Upper lobe of right lung (tissue), 1 donor: ENCODE results near the gene NME7. TPM values are rescaled to one million over a fixed set of nuclear protein-coding genes. Genes with fewer than 3 reads are reported as not detected.

Experiments
- ATAC-seq: fragments of 200-7000 bp; cut with Tn5 transposase; one replicate; pipeline ENCODE4 v1.9.1; 2020; ENCODE audit warnings: mild to moderate bottlenecking, moderate library complexity
- DNase-seq: peaks from one replicate; pipeline ENCODE4 v3.0.0-alpha.2; 2020
- H3K27ac ChIP-seq: fragments of 200-600 bp; one replicate; pipeline ENCODE4 v1.8.0; 2022
- H3K27me3 ChIP-seq: fragments of 200-600 bp; one replicate; pipeline ENCODE4 v1.8.0; 2022; ENCODE audit warnings: mild to moderate bottlenecking
- H3K36me3 ChIP-seq: fragments of 200-600 bp; one replicate; pipeline ENCODE4 v1.8.0; 2022
- H3K4me1 ChIP-seq: fragments of 200-600 bp; one replicate; pipeline ENCODE4 v1.8.0; 2022
- H3K4me3 ChIP-seq: fragments of 200-600 bp; one replicate; pipeline ENCODE4 v1.8.0; 2022; ENCODE audit warnings: mild to moderate bottlenecking
- H3K9me3 ChIP-seq: fragments of 200-600 bp; one replicate; pipeline ENCODE4 v1.8.0; 2022
- intact Hi-C: fragments of 100-400 bp; cut with DNase I; formaldehyde crosslinking; loops from one replicate; pipeline ENCODE4 v1.11.0; 2022
- total RNA-seq: library from RNA; stranded (reverse); fragmentation: NEBNext Ultra II Directional; extraction: Animal tissue kit (Norgen Biotek cat#: 25700); gene quantifications from one replicate; pipeline ENCODE4 v1.2.1, GENCODE V29; 2021
- TF ChIP-seq, protein P1 (sequence below): fragments of 200-600 bp; IDR thresholded peaks from one replicate; pipeline ENCODE4 v1.8.0; 2022; ENCODE audit warnings: antibody characterized with exemption
- donor health status: DM: no; HTN: yes; CAD: no; lungs with severe emphysema.

The NME7 gene
- total RNA-seq, 1 donor from 2014 or later: 12.1 TPM

DNA sequence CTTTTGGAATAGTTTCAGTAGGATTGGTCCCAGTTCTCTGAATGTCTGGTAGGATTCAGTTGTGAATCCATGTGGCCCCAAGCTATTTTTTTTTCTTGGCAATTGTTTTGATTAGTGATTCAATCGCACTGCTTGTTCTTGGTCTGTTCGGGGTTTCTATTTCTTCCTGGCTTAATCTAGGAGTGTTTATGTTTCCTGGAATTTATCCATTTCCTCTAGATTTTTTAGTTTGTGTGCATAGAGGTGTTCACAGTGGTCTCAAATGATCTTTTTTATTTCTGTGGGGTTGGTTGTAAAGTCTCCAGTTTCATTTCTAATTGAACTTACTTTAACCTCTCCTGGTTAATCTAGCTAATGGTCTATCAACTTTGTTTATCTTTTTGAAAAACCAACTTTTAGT is 117.6 kb downstream of the NME7 start:
- Histone ChIP-seq H3K36me3 (no peaks in the 10 kb centered on the region), H3K9me3 (no peaks in the 10 kb centered on the region), H3K27me3 (no peaks in the 10 kb centered on the region), H3K4me3 (no peak overlapping the region), H3K27ac (no peak overlapping the region), H3K4me1 (no peaks in the 10 kb centered on the region)
- intact Hi-C loops: no loop called here
- no peak for ATAC-seq
- TF ChIP-seq, protein P1, sequence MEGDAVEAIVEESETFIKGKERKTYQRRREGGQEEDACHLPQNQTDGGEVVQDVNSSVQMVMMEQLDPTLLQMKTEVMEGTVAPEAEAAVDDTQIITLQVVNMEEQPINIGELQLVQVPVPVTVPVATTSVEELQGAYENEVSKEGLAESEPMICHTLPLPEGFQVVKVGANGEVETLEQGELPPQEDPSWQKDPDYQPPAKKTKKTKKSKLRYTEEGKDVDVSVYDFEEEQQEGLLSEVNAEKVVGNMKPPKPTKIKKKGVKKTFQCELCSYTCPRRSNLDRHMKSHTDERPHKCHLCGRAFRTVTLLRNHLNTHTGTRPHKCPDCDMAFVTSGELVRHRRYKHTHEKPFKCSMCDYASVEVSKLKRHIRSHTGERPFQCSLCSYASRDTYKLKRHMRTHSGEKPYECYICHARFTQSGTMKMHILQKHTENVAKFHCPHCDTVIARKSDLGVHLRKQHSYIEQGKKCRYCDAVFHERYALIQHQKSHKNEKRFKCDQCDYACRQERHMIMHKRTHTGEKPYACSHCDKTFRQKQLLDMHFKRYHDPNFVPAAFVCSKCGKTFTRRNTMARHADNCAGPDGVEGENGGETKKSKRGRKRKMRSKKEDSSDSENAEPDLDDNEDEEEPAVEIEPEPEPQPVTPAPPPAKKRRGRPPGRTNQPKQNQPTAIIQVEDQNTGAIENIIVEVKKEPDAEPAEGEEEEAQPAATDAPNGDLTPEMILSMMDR: no peak
- DNase-seq: no peak

DNA sequence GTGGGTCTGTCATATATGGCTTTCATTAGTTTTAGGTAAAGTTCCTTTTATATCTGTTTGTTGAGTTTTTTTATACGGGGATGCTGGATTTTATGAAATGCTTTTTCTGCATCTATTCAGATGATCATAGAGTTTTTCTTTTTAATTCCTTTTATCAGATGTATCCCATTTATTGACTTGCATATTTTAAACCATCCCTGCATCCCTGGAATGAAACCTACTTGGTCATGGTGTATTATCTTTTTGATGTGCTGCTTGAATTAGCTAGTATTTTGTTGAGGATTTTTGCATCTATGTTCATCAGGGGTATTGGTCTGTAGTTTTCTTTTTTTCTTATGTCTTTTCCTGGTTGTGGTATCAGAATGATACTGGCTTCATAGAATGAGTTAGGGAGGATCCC is 118.0 kb downstream of the NME7 start:
- H3K27ac ChIP-seq: no peak overlapping the region
- no peaks in the 10 kb centered on the region for H3K36me3 ChIP-seq
- no peaks in the 10 kb centered on the region for H3K4me1 ChIP-seq
- no peaks in the 10 kb centered on the region for H3K9me3 ChIP-seq
- intact Hi-C loops: no loop called here
- ATAC-seq (no peak), DNase-seq (no peak)
- H3K4me3 ChIP-seq: no peak overlapping the region
- TF ChIP-seq, protein P1: no peak
- no peaks in the 10 kb centered on the region for H3K27me3 ChIP-seq

DNA sequence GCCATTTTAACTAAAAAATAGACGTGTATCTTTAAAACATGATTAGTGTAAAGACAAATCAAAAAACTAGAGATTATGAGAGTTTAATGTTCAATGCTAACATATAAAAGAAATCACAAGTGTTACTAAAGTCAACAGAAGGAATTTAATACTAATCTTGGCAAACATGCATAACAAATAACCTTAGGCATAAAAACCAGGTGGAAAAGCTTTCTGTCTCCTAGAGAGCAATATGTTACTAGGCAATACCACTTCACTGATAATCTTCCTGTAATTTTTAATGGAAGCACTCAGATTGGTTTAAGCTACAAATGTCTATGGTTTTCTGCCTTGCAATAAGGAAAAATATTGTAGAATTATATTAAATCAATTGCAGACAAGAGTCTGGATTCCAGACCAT is 121.9 kb downstream of the NME7 start:
- Histone ChIP-seq H3K4me3 (no peak overlapping the region), H3K9me3 (no peaks in the 10 kb centered on the region), H3K27ac (no peak overlapping the region), H3K36me3 (no peaks in the 10 kb centered on the region), H3K27me3 (no peaks in the 10 kb centered on the region), H3K4me1 (no peaks in the 10 kb centered on the region)
- TF ChIP-seq, protein P1: no peak
- DNase-seq: no peak
- no peak for ATAC-seq
- intact Hi-C loops: no loop called here

DNA sequence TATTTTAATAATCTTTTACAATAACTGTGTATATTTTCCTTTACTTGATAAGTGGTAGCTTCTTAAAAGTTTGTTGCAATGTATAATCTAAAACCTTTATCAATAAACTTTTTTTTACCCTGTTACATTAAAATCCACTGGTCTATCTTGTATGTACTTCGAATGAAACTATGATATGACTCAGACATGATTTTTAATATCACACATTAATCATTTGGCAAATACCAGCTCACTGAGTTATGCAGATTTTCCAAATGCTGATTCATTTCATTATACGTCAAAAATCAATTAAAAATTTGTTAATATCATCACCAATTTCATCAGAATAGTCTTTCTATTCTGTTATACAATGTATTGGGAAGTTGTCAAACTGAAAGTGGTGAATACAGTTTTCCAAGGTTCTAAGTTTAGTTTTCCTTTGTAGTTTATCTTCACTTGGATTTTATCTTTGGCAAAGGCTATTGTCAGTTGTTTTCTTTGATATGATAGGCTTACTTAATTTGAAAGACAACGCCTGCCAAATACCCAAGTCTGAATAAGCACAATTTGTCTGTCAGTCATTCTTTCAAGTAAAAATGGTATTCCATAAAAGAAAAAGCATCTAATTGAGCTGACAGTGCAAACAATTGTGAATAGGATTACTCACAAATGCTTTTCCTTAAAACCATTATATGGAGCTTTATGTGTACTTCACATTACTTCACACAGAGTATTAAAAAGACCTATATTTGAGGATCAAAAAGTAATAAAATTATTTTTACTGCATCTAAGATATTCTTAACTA is 127.0 kb downstream of the NME7 start:
- DNase-seq (no peak), ATAC-seq (no peak)
- no peaks in the 10 kb centered on the region for H3K27me3 ChIP-seq
- H3K4me3 ChIP-seq: no peak overlapping the region
- intact Hi-C loops: no loop called here
- H3K27ac ChIP-seq: no peak overlapping the region
- no peaks in the 10 kb centered on the region for H3K36me3 ChIP-seq
- TF ChIP-seq, protein P1: no peak
- no peaks in the 10 kb centered on the region for H3K9me3 ChIP-seq
- no peaks in the 10 kb centered on the region for H3K4me1 ChIP-seq

DNA sequence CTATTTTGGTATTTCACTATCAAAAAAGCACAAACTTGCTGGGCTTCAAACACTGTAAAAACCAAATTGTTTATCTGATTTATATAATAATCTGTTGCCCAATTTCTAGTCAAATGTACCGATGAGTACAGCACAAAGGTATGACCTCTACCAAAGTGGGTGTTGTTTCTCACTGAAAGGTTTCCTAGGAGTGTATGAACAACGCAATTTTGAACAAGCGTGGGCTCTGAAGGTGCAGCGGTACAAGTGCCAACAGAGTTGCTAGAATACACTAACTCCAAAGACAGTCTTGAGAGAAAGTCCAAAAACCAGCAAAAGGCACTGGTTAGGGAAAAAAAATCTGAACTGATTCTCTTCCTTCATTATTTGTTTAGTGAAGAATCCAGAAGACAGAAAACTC is 130.7 kb downstream of the NME7 start:
- H3K4me3 ChIP-seq: no peak overlapping the region
- intact Hi-C loops: no loop called here
- TF ChIP-seq, protein P1: no peak
- DNase-seq (no peak), ATAC-seq (no peak)
- no peak overlapping the region for H3K27ac ChIP-seq
- H3K9me3 ChIP-seq: no peaks in the 10 kb centered on the region
- no peaks in the 10 kb centered on the region for H3K27me3 ChIP-seq
- no peaks in the 10 kb centered on the region for H3K36me3 ChIP-seq
- no peaks in the 10 kb centered on the region for H3K4me1 ChIP-seq
